ENCODE results near the gene ZNF135. TPM values are rescaled to one million over a fixed set of nuclear protein-coding genes. Genes with fewer than 3 reads are reported as not detected.

Gene ZNF135
- polyA plus RNA-seq, 1 of the 3 experiments (the other 2 are of a cell fraction) = 0.41 TPM

DNA sequence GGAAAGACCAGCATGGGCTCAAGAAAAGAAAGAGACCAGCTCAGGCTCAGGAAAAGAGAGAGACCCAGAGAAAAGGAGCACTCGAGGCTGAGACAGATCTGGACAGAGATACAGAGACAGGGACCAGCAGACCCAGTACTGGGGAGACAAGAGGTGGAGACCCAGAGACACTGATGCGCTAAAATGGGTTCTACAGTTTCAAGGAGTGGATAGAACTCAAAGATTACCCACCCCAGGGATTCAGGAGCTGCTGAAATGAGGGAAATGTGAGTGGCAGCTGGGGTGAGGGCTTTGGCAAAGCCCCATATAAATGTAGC is 39.6 kb downstream of the ZNF135 start:
- H3K9ac ChIP-seq = peak overlapping the region; percentile 91
- ChIA-PET POLR2A (interaction anchor here (1.5 kb wide), 1 partner anchor 96 kb away, joined by 4 read pairs; the partner anchor contains the start of gene ZNF606), CTCF (interaction anchor here (0.8 to 1.0 kb wide), 2 partner anchors 15 to 57 kb away, joined by 3 read pairs; no protein-coding TSS in a partner anchor)
- no peaks in the 10 kb centered on the region for H3K9me2 ChIP-seq
- peak; percentile 26 for DNase-seq
- H3K27ac ChIP-seq (ENCODE audit: low read depth in 2 of 2, low read length in 1 of 2) = peak overlapping the region in 1 of 2 experiments; percentile 86; a peak in 2 of 4 replicates
- H3F3A ChIP-seq (replicated peaks; ENCODE audit: insufficient read depth) = no peaks in the 10 kb centered on the region
- no peaks in the 10 kb centered on the region for H3K79me2 ChIP-seq (ENCODE audit: insufficient read depth)
- no peaks in the 10 kb centered on the region for H3K27me3 ChIP-seq (ENCODE audit: insufficient read depth)
- no peaks in the 10 kb centered on the region for H3K9me3 ChIP-seq
- H4K20me1 ChIP-seq (ENCODE audit: insufficient read depth) = no peaks in the 10 kb centered on the region
- peak overlapping the region; percentile 95 for H3K4me2 ChIP-seq
- peaks cover 0 to 11% of the 10 kb centered on the region in 2 experiments; a peak in 1 of 4 replicates for H3K4me1 ChIP-seq (ENCODE audit: control insufficient read depth in 1 of 2, insufficient read depth in 2 of 2, low read depth in 1 of 2, low read length in 1 of 2)
- H2AFZ ChIP-seq (ENCODE audit: low read depth) = peak overlapping the region; percentile 85; the same call in 1 of the 2 replicates
- H3K4me3 ChIP-seq (ENCODE audit: low read depth in 2 of 2, low read length in 1 of 2) = peak overlapping the region; percentile 68 to 82
- WGBS (ENCODE audit: low lambda C conversion rate) = 8% methylated on average over 2 of the region's 2 CpGs
- H3K36me3 ChIP-seq (replicated peaks in 1 of 2; ENCODE audit: control insufficient read depth in 1 of 2, insufficient read depth in 2 of 2, low read length in 1 of 2) = no peaks in the 10 kb centered on the region
- TF ChIP-seq, protein P1, sequence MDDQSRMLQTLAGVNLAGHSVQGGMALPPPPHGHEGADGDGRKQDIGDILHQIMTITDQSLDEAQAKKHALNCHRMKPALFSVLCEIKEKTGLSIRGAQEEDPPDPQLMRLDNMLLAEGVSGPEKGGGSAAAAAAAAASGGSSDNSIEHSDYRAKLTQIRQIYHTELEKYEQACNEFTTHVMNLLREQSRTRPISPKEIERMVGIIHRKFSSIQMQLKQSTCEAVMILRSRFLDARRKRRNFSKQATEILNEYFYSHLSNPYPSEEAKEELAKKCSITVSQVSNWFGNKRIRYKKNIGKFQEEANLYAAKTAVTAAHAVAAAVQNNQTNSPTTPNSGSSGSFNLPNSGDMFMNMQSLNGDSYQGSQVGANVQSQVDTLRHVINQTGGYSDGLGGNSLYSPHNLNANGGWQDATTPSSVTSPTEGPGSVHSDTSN (IDR thresholded peaks at IDR 0.05) = no peak
- TF ChIP-seq JUND (IDR thresholded peaks at IDR 0.05) = no peak
- no peak for TF ChIP-seq RXRA (IDR thresholded peaks at IDR 0.05; ENCODE audit: borderline replicate concordance, low read depth)
- TF ChIP-seq GATA2 (CRISPR knock-in tag; IDR thresholded peaks at IDR 0.05) = no peak
- no peak for TF ChIP-seq CHD2 (IDR thresholded peaks at IDR 0.05; ENCODE audit: low read length, partially characterized antibody)
- no peak for TF ChIP-seq TAF1 (IDR thresholded peaks at IDR 0.05; ENCODE audit: borderline replicate concordance, low read depth, low read length)
- TF ChIP-seq, protein P2, sequence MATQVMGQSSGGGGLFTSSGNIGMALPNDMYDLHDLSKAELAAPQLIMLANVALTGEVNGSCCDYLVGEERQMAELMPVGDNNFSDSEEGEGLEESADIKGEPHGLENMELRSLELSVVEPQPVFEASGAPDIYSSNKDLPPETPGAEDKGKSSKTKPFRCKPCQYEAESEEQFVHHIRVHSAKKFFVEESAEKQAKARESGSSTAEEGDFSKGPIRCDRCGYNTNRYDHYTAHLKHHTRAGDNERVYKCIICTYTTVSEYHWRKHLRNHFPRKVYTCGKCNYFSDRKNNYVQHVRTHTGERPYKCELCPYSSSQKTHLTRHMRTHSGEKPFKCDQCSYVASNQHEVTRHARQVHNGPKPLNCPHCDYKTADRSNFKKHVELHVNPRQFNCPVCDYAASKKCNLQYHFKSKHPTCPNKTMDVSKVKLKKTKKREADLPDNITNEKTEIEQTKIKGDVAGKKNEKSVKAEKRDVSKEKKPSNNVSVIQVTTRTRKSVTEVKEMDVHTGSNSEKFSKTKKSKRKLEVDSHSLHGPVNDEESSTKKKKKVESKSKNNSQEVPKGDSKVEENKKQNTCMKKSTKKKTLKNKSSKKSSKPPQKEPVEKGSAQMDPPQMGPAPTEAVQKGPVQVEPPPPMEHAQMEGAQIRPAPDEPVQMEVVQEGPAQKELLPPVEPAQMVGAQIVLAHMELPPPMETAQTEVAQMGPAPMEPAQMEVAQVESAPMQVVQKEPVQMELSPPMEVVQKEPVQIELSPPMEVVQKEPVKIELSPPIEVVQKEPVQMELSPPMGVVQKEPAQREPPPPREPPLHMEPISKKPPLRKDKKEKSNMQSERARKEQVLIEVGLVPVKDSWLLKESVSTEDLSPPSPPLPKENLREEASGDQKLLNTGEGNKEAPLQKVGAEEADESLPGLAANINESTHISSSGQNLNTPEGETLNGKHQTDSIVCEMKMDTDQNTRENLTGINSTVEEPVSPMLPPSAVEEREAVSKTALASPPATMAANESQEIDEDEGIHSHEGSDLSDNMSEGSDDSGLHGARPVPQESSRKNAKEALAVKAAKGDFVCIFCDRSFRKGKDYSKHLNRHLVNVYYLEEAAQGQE (IDR thresholded peaks at IDR 0.05; ENCODE audit: low read depth, low read length) = no peak
- TF ChIP-seq SIN3A (IDR thresholded peaks at IDR 0.05; ENCODE audit: borderline replicate concordance, low read depth, low read length) = no peak
- TF ChIP-seq, protein P3, sequence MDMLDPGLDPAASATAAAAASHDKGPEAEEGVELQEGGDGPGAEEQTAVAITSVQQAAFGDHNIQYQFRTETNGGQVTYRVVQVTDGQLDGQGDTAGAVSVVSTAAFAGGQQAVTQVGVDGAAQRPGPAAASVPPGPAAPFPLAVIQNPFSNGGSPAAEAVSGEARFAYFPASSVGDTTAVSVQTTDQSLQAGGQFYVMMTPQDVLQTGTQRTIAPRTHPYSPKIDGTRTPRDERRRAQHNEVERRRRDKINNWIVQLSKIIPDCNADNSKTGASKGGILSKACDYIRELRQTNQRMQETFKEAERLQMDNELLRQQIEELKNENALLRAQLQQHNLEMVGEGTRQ (IDR thresholded peaks at IDR 0.05; ENCODE audit: borderline replicate concordance, low read depth, low read length) = no peak

DNA sequence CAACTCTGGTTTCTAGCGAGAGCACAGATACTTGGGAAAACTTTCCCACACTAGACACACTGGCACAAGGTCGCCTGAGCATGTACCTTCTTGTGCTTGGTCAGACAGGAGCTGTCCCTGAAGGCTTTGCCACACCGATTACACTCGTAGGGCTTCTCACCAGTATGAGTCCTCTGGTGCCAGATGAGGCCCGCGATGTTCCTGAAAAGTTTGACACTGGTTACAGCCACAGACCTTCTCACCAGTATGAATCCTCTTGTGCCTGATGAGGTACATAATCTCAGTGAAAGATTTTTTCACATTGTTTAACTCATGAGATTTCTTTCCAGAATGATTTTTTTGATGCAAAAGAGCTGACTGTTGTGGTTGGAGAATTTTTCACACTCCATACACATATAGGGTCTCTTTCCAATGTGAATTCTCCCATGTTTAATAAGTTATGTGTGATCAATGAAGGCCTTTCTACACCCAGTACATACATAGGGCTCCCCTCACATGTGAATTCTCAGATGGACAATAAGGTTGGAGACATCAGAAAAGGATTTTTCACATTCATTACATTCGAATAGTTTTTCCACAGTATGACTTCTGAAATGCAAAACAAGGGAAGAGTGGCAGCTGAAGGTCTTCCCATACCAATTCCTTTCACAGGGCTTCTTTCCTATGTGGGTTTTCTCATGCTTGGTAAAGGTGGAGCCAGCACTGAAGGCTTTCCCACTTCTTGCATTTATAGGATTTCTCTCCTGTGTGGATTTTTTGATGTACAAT is 48.9 kb downstream of the ZNF135 start:
- H4K20me1 ChIP-seq (ENCODE audit: insufficient read depth) = no peaks in the 10 kb centered on the region
- no peak for DNase-seq
- H3K4me2 ChIP-seq = no peak overlapping the region
- no peaks in the 10 kb centered on the region for H3K79me2 ChIP-seq (ENCODE audit: insufficient read depth)
- no peaks in the 10 kb centered on the region for H3K27me3 ChIP-seq (ENCODE audit: insufficient read depth)
- ChIA-PET CTCF (no interaction called here), POLR2A (no interaction called here)
- 37% methylated on average over 7 of the region's 7 CpGs for WGBS (ENCODE audit: low lambda C conversion rate)
- no peaks in the 10 kb centered on the region for H3K4me1 ChIP-seq (ENCODE audit: control insufficient read depth in 1 of 2, insufficient read depth in 2 of 2, low read depth in 1 of 2, low read length in 1 of 2)
- H3K9me2 ChIP-seq = no peaks in the 10 kb centered on the region
- TF ChIP-seq TEAD4 (IDR thresholded peaks at IDR 0.05; ENCODE audit: borderline replicate concordance, insufficient read depth) (no peak), GABPA (IDR thresholded peaks at IDR 0.05; ENCODE audit: low read depth) (no peak), RCOR1 (IDR thresholded peaks at IDR 0.05; ENCODE audit: low read length) (no peak), NFIC (IDR thresholded peaks at IDR 0.05; ENCODE audit: borderline replicate concordance) (no peak), POLR2AphosphoS5 (IDR thresholded peaks at IDR 0.05; ENCODE audit: low read depth, low read length) (no peak)
- TF ChIP-seq, protein P3 (IDR thresholded peaks at IDR 0.05; ENCODE audit: borderline replicate concordance, low read depth, low read length) = no peak
- TF ChIP-seq, protein P4, sequence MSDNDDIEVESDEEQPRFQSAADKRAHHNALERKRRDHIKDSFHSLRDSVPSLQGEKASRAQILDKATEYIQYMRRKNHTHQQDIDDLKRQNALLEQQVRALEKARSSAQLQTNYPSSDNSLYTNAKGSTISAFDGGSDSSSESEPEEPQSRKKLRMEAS (IDR thresholded peaks at IDR 0.05; ENCODE audit: low read depth) = no peak
- H3K4me3 ChIP-seq (ENCODE audit: low read depth in 2 of 2, low read length in 1 of 2) = no peak overlapping the region
- H3K36me3 ChIP-seq (replicated peaks in 1 of 2; ENCODE audit: control insufficient read depth in 1 of 2, insufficient read depth in 2 of 2, low read length in 1 of 2) = no peaks in the 10 kb centered on the region
- no peak overlapping the region for H2AFZ ChIP-seq (ENCODE audit: low read depth)
- no peak overlapping the region for H3K27ac ChIP-seq (ENCODE audit: low read depth in 2 of 2, low read length in 1 of 2)
- H3K9ac ChIP-seq = no peak overlapping the region
- peaks cover 24% of the 10 kb centered on the region; the same call in 1 of the 2 replicates for H3K9me3 ChIP-seq
- H3F3A ChIP-seq (replicated peaks; ENCODE audit: insufficient read depth) = no peaks in the 10 kb centered on the region

All from SK-N-SH (cell line).